Naive thymus-derived CD8-positive, alpha-beta T cell (primary cell): ENCODE measurements around the gene NECAB2. TPM values are rescaled to one million over a fixed set of nuclear protein-coding genes. Genes with fewer than 3 reads are reported as not detected.
"Not testable (repeated sequence)": the region's sequence is repeated elsewhere in the genome, so short reads cannot be mapped to it uniquely, and the experiment has no call there.

Experiments
- ATAC-seq, 2 donors: fragments of 150-1000 bp; cut with Tn5 transposase in 1 of 2; sonication (Bioruptor Pico), chemical (Tn5 transposase) in 1 of 2; 1 replicate in 1 of 2; 2 replicates in 1 of 2; pipeline ENCODE4 v1.10.0; 2021; ENCODE audit warnings: mild to moderate bottlenecking in 2 of 2, moderate library complexity in 2 of 2
- POLR2A ChIA-PET: fragments of 350-600 bp; sonication (Branson Sonifier 250); formaldehyde crosslinking; loops from one replicate; lab custom pipeline; 2021; ENCODE audit warnings: antibody characterized with exemption; lab: Charles Lee
- DNase-seq, 10 donors: peaks; one replicate each; pipeline versions ENCODE4 v3.0.0 to v3.0.0-alpha.2; 2020 to 2022
- H3K27ac Mint-ChIP-seq, 10 donors: one replicate each; pipeline ENCODE4 v1.8.0; 2020 to 2022; ENCODE audit warnings: mild to moderate bottlenecking in 10 of 10, mixed read lengths in 10 of 10, moderate library complexity in 4 of 10, inconsistent platforms in 1 of 10
- H3K27me3 Mint-ChIP-seq, 5 donors: one replicate each; pipeline ENCODE4 v1.8.0; 2021 to 2022; ENCODE audit warnings: mixed read lengths in 5 of 5
- H3K36me3 Mint-ChIP-seq, 3 donors: one replicate each; pipeline ENCODE4 v1.8.0; 2020 to 2022; ENCODE audit warnings: mixed read lengths in 3 of 3, mild to moderate bottlenecking in 2 of 3, inconsistent platforms in 1 of 3
- H3K4me1 Mint-ChIP-seq, 4 donors: one replicate each; pipeline ENCODE4 v1.8.0; 2021 to 2022; ENCODE audit warnings: mixed read lengths in 4 of 4
- H3K4me3 Mint-ChIP-seq, 10 donors: one replicate each; pipeline ENCODE4 v1.8.0; 2020 to 2022; ENCODE audit warnings: mild to moderate bottlenecking in 10 of 10, mixed read lengths in 10 of 10, moderate library complexity in 6 of 10, inconsistent platforms in 1 of 10
- H3K9me3 Mint-ChIP-seq, 9 donors: one replicate each; pipeline ENCODE4 v1.8.0; 2020 to 2022; ENCODE audit warnings: mixed read lengths in 9 of 9, mild to moderate bottlenecking in 3 of 9, inconsistent platforms in 1 of 9, moderate library complexity in 1 of 9
- polyA plus RNA-seq, 3 donors: library from polyadenylated mRNA; unstranded; fragments of 300-500 nt; fragmentation: Illumina TruSeq; gene quantifications; one replicate each; pipeline ENCODE4 v1.2.3, GENCODE V29; 2021
- total RNA-seq, 8 experiments: library from RNA in 2 of 8; stranded (reverse) in 2 of 8; gene quantifications; one replicate each; pipeline ENCODE4 v1.2.3 and lab custom pipeline; 2021 to 2026

Gene NECAB2
- total and polyA plus RNA-seq, 5 experiments from 2014 or later: not detected

GRCh38 chr16:83949724-83950001 is 18.4 kb upstream of the NECAB2 start:
- DNase-seq (no peak), ATAC-seq (no peak)
- POLR2A ChIA-PET: no interaction called here
- H3K36me3 Mint-ChIP-seq: peaks cover 0 to 4% (median 0%) of the 10 kb centered on the region in 3 donors
- peaks cover 5 to 10% (median 9%) of the 10 kb centered on the region in 4 donors for H3K4me1 Mint-ChIP-seq
- no peaks in the 10 kb centered on the region for H3K9me3 Mint-ChIP-seq
- no peak overlapping the region for H3K4me3 Mint-ChIP-seq
- H3K27ac Mint-ChIP-seq: no peak overlapping the region
- peaks cover 4 to 12% (median 8%) of the 10 kb centered on the region in 5 donors for H3K27me3 Mint-ChIP-seq

- H3K36me3 Mint-ChIP-seq, ATAC-seq, DNase-seq, H3K4me3 Mint-ChIP-seq, POLR2A ChIA-PET, H3K9me3 Mint-ChIP-seq, H3K27ac Mint-ChIP-seq: not testable (repeated sequence)
- Mint-ChIP-seq H3K27me3 (peaks cover 4 to 22% (median 12%) of the 10 kb centered on the region in 5 donors), H3K4me1 (peaks cover 5 to 12% (median 9%) of the 10 kb centered on the region in 4 donors)
Observed at GRCh38 chr16:83950862-83951399, 17.1 kb upstream of the NECAB2 start.

GRCh38 chr16:83951544-83951943 is 16.5 kb upstream of the NECAB2 start:
- H3K4me3 Mint-ChIP-seq: no peak overlapping the region
- no peak for ATAC-seq
- peaks cover 5 to 12% (median 9%) of the 10 kb centered on the region in 4 donors for H3K4me1 Mint-ChIP-seq
- POLR2A ChIA-PET: no interaction called here
- H3K9me3 Mint-ChIP-seq: no peaks in the 10 kb centered on the region
- no peak for DNase-seq
- H3K36me3 Mint-ChIP-seq: peaks cover 0 to 4% (median 0%) of the 10 kb centered on the region in 3 donors
- peaks cover 4 to 26% (median 12%) of the 10 kb centered on the region in 5 donors for H3K27me3 Mint-ChIP-seq
- H3K27ac Mint-ChIP-seq: no peak overlapping the region

- Mint-ChIP-seq H3K4me1 (peaks cover 5 to 12% (median 9%) of the 10 kb centered on the region in 4 donors), H3K27me3 (peaks cover 4 to 29% (median 12%) of the 10 kb centered on the region in 5 donors), H3K36me3 (peaks cover 0 to 4% (median 0%) of the 10 kb centered on the region in 3 donors), H3K9me3 (no peaks in the 10 kb centered on the region), H3K27ac (no peak overlapping the region), H3K4me3 (no peak overlapping the region)
- no peak for ATAC-seq
- POLR2A ChIA-PET: no interaction called here
- DNase-seq: no peak
Observed at GRCh38 chr16:83952587-83952939, 15.5 kb upstream of the NECAB2 start.

GRCh38 chr16:83952940-83953795 is 14.9 kb upstream of the NECAB2 start, which contains the start of gene OSGIN1:
OSGIN1 (plus strand) TSS chr16:83953240; CDS start chr16:83957672, 4,432 bp downstream.
- no peak within 1 kb of the TSS for H3K27ac Mint-ChIP-seq
- peak; percentile 59 to 68 for ATAC-seq
- peaks cover 5 to 12% (median 9%) of the 10 kb centered on the region in 4 donors for H3K4me1 Mint-ChIP-seq
- peak within 1 kb of the TSS in 7 of 10 donors; percentile 31 to 65 (median 58) for H3K4me3 Mint-ChIP-seq
- peak in 6 of 10 donors; percentile 6 to 65 (median 24) for DNase-seq
- POLR2A ChIA-PET: no interaction called here
- H3K9me3 Mint-ChIP-seq: no peaks in the 10 kb centered on the region
- peaks cover 4 to 29% (median 12%) of the 10 kb centered on the region in 5 donors for H3K27me3 Mint-ChIP-seq
- peaks cover 0 to 4% (median 0%) of the 10 kb centered on the region in 3 donors for H3K36me3 Mint-ChIP-seq

GRCh38 chr16:83953796-83954576 is 14.1 kb upstream of the NECAB2 start:
- ATAC-seq (peak; percentile 60 to 65), DNase-seq (peak in 2 of 10 donors; percentile 13 to 24)
- Mint-ChIP-seq H3K36me3 (no peaks in the 10 kb centered on the region), H3K4me3 (peak overlapping the region in 7 of 10 donors; percentile 12 to 60 (median 36)), H3K9me3 (no peaks in the 10 kb centered on the region), H3K4me1 (peaks cover 5 to 12% (median 9%) of the 10 kb centered on the region in 4 donors), H3K27ac (no peak overlapping the region), H3K27me3 (peaks cover 4 to 29% (median 12%) of the 10 kb centered on the region in 5 donors)
- POLR2A ChIA-PET: no interaction called here

- no peaks in the 10 kb centered on the region for H3K36me3 Mint-ChIP-seq
- no peak overlapping the region for H3K27ac Mint-ChIP-seq
- POLR2A ChIA-PET: no interaction called here
- H3K27me3 Mint-ChIP-seq: peaks cover 4 to 29% (median 12%) of the 10 kb centered on the region in 5 donors
- peaks cover 5 to 12% (median 9%) of the 10 kb centered on the region in 4 donors for H3K4me1 Mint-ChIP-seq
- ATAC-seq (no peak), DNase-seq (no peak)
- no peaks in the 10 kb centered on the region for H3K9me3 Mint-ChIP-seq
- H3K4me3 Mint-ChIP-seq: peak overlapping the region in 2 of 10 donors; percentile 15 to 58
Observed at GRCh38 chr16:83954577-83955016, 13.4 kb upstream of the NECAB2 start.

GRCh38 chr16:83955218-83956130 is 12.6 kb upstream of the NECAB2 start:
- H3K9me3 Mint-ChIP-seq: no peaks in the 10 kb centered on the region
- DNase-seq (no peak), ATAC-seq (no peak)
- peaks cover 4 to 29% (median 12%) of the 10 kb centered on the region in 5 donors for H3K27me3 Mint-ChIP-seq
- no peaks in the 10 kb centered on the region for H3K36me3 Mint-ChIP-seq
- POLR2A ChIA-PET: no interaction called here
- no peak overlapping the region for H3K4me3 Mint-ChIP-seq
- H3K27ac Mint-ChIP-seq: no peak overlapping the region
- peaks cover 5 to 12% (median 9%) of the 10 kb centered on the region in 4 donors for H3K4me1 Mint-ChIP-seq

GRCh38 chr16:83956336-83957289 is 11.4 kb upstream of the NECAB2 start:
- ATAC-seq (peak; percentile 65 to 74), DNase-seq (peak; percentile 37 to 78 (median 54))
- H3K4me1 Mint-ChIP-seq: peaks cover 5 to 12% (median 9%) of the 10 kb centered on the region in 4 donors
- H3K27me3 Mint-ChIP-seq: peaks cover 4 to 29% (median 12%) of the 10 kb centered on the region in 5 donors
- no peaks in the 10 kb centered on the region for H3K9me3 Mint-ChIP-seq
- no peaks in the 10 kb centered on the region for H3K36me3 Mint-ChIP-seq
- peak overlapping the region in 1 of 10 donors; percentile 62 for H3K27ac Mint-ChIP-seq
- H3K4me3 Mint-ChIP-seq: no peak overlapping the region
- POLR2A ChIA-PET: no interaction called here

GRCh38 chr16:83957296-83957855 is 10.7 kb upstream of the NECAB2 start:
- H3K4me1 Mint-ChIP-seq: peaks cover 5 to 12% (median 9%) of the 10 kb centered on the region in 4 donors
- no peak overlapping the region for H3K4me3 Mint-ChIP-seq
- peaks cover 4 to 29% (median 12%) of the 10 kb centered on the region in 5 donors for H3K27me3 Mint-ChIP-seq
- H3K36me3 Mint-ChIP-seq: no peaks in the 10 kb centered on the region
- POLR2A ChIA-PET: no interaction called here
- peak overlapping the region in 1 of 10 donors; percentile 62 for H3K27ac Mint-ChIP-seq
- DNase-seq: no peak
- ATAC-seq: no peak
- H3K9me3 Mint-ChIP-seq: no peaks in the 10 kb centered on the region
